Measurements from ENCODE around the gene CTTN. TPM values are rescaled to one million over a fixed set of nuclear protein-coding genes. Genes with fewer than 3 reads are reported as not detected.

Gene CTTN
- total and polyA plus RNA-seq, 2 donors = 121 to 149 TPM

- no peak for DNase-seq (ENCODE audit: extremely low spot score)
- Histone ChIP-seq H3K27ac (ENCODE audit: low read depth) (no peak overlapping the region), H3K4me1 (ENCODE audit: insufficient read depth) (no peaks in the 10 kb centered on the region), H3K4me3 (ENCODE audit: low read depth, low read length) (no peak overlapping the region), H3K36me3 (ENCODE audit: insufficient read depth) (no peaks in the 10 kb centered on the region)
- 77% methylated on average over 3 of the region's 3 CpGs for WGBS
Measured at GRCh38 chr11:70365544-70365927, 32.8 kb upstream of the CTTN start.

- WGBS = 66% methylated on average over 8 of the region's 8 CpGs
- DNase-seq (ENCODE audit: extremely low spot score) = no peak
- H3K4me1 ChIP-seq (ENCODE audit: insufficient read depth) = no peaks in the 10 kb centered on the region
- H3K36me3 ChIP-seq (ENCODE audit: insufficient read depth) = peaks cover under 1% of the 10 kb centered on the region
- H3K27ac ChIP-seq (ENCODE audit: low read depth) = no peak overlapping the region
- no peak overlapping the region for H3K4me3 ChIP-seq (ENCODE audit: low read depth, low read length)
Measured at GRCh38 chr11:70367071-70367470, 31.3 kb upstream of the CTTN start.

- no peak overlapping the region for H3K4me3 ChIP-seq (ENCODE audit: low read depth, low read length)
- no peak for DNase-seq (ENCODE audit: extremely low spot score)
- H3K36me3 ChIP-seq (ENCODE audit: insufficient read depth) = peaks cover 2% of the 10 kb centered on the region
- no peak overlapping the region for H3K27ac ChIP-seq (ENCODE audit: low read depth)
- 98% methylated on average over 2 of the region's 2 CpGs for WGBS
- H3K4me1 ChIP-seq (ENCODE audit: insufficient read depth) = no peaks in the 10 kb centered on the region
Measured at GRCh38 chr11:70368961-70369360, 29.4 kb upstream of the CTTN start.

GRCh38 chr11:70371241-70371640 is 27.1 kb upstream of the CTTN start:
- no peak for DNase-seq (ENCODE audit: extremely low spot score)
- 80% methylated on average over 5 of the region's 5 CpGs for WGBS
- H3K27ac ChIP-seq (ENCODE audit: low read depth) = no peak overlapping the region
- H3K4me3 ChIP-seq (ENCODE audit: low read depth, low read length) = no peak overlapping the region
- no peaks in the 10 kb centered on the region for H3K4me1 ChIP-seq (ENCODE audit: insufficient read depth)
- H3K36me3 ChIP-seq (ENCODE audit: insufficient read depth) = peaks cover 3% of the 10 kb centered on the region

GRCh38 chr11:70372076-70372475 is 26.3 kb upstream of the CTTN start:
- Histone ChIP-seq H3K4me1 (ENCODE audit: insufficient read depth) (no peaks in the 10 kb centered on the region), H3K36me3 (ENCODE audit: insufficient read depth) (peaks cover 3% of the 10 kb centered on the region), H3K4me3 (ENCODE audit: low read depth, low read length) (no peak overlapping the region), H3K27ac (ENCODE audit: low read depth) (no peak overlapping the region)
- 96% methylated on average over 8 of the region's 8 CpGs for WGBS
- no peak for DNase-seq (ENCODE audit: extremely low spot score)

GRCh38 chr11:70376621-70377020 is 21.7 kb upstream of the CTTN start:
- 89% methylated on average over 12 of the region's 12 CpGs for WGBS
- no peak overlapping the region for H3K4me3 ChIP-seq (ENCODE audit: low read depth, low read length)

GRCh38 chr11:70377645-70378044 is 20.7 kb upstream of the CTTN start:
- Histone ChIP-seq H3K27ac (ENCODE audit: low read depth) (no peak overlapping the region), H3K4me3 (ENCODE audit: low read depth, low read length) (no peak overlapping the region), H3K36me3 (ENCODE audit: insufficient read depth) (peaks cover 1% of the 10 kb centered on the region), H3K4me1 (ENCODE audit: insufficient read depth) (no peaks in the 10 kb centered on the region)
- no peak for DNase-seq (ENCODE audit: extremely low spot score)
- 79% methylated on average over 8 of the region's 8 CpGs for WGBS

More at GRCh38 chr11:70376621-70377020, 21.7 kb upstream of the CTTN start:
- H3K36me3 ChIP-seq (ENCODE audit: insufficient read depth) = peaks cover 3% of the 10 kb centered on the region
- no peak for DNase-seq (ENCODE audit: extremely low spot score)
- no peaks in the 10 kb centered on the region for H3K4me1 ChIP-seq (ENCODE audit: insufficient read depth)
- H3K27ac ChIP-seq (ENCODE audit: low read depth) = no peak overlapping the region

GRCh38 chr11:70378506-70379134 is 19.7 kb upstream of the CTTN start:
- no peak overlapping the region for H3K4me3 ChIP-seq (ENCODE audit: low read depth, low read length)
- H3K4me1 ChIP-seq (ENCODE audit: insufficient read depth) = no peaks in the 10 kb centered on the region
- WGBS = 83% methylated on average over 9 of the region's 9 CpGs
- no peak for DNase-seq (ENCODE audit: extremely low spot score)
- no peak overlapping the region for H3K27ac ChIP-seq (ENCODE audit: low read depth)
- H3K36me3 ChIP-seq (ENCODE audit: insufficient read depth) = peaks cover 1% of the 10 kb centered on the region

- Histone ChIP-seq H3K36me3 (ENCODE audit: insufficient read depth) (no peaks in the 10 kb centered on the region), H3K4me1 (ENCODE audit: insufficient read depth) (no peaks in the 10 kb centered on the region), H3K4me3 (ENCODE audit: low read depth, low read length) (no peak overlapping the region), H3K27ac (ENCODE audit: low read depth) (no peak overlapping the region)
- DNase-seq (ENCODE audit: extremely low spot score) = no peak
- WGBS = 94% methylated on average over 8 of the region's 8 CpGs
Measured at GRCh38 chr11:70381350-70381749, 17.0 kb upstream of the CTTN start.

- Histone ChIP-seq H3K36me3 (ENCODE audit: insufficient read depth) (no peaks in the 10 kb centered on the region), H3K4me3 (ENCODE audit: low read depth, low read length) (no peak overlapping the region), H3K4me1 (ENCODE audit: insufficient read depth) (no peaks in the 10 kb centered on the region), H3K27ac (ENCODE audit: low read depth) (no peak overlapping the region)
- DNase-seq (ENCODE audit: extremely low spot score) = no peak
- 53% methylated on average over 15 of the region's 15 CpGs for WGBS
Measured at GRCh38 chr11:70381872-70382861, 16.2 kb upstream of the CTTN start.

- Histone ChIP-seq H3K4me3 (ENCODE audit: low read depth, low read length) (no peak overlapping the region), H3K36me3 (ENCODE audit: insufficient read depth) (no peaks in the 10 kb centered on the region), H3K27ac (ENCODE audit: low read depth) (no peak overlapping the region), H3K4me1 (ENCODE audit: insufficient read depth) (no peaks in the 10 kb centered on the region)
- 60% methylated on average over 11 of the region's 11 CpGs for WGBS
- DNase-seq (ENCODE audit: extremely low spot score) = no peak
Measured at GRCh38 chr11:70383664-70384565, 14.4 kb upstream of the CTTN start.

- H3K27ac ChIP-seq (ENCODE audit: low read depth) = no peak overlapping the region
- H3K4me1 ChIP-seq (ENCODE audit: insufficient read depth) = no peaks in the 10 kb centered on the region
- 85% methylated on average over 18 of the region's 18 CpGs for WGBS
- no peak for DNase-seq (ENCODE audit: extremely low spot score)
- H3K36me3 ChIP-seq (ENCODE audit: insufficient read depth) = no peaks in the 10 kb centered on the region
- no peak overlapping the region for H3K4me3 ChIP-seq (ENCODE audit: low read depth, low read length)
Measured at GRCh38 chr11:70384566-70385152, 13.7 kb upstream of the CTTN start.

- DNase-seq (ENCODE audit: extremely low spot score) = no peak
- no peak overlapping the region for H3K27ac ChIP-seq (ENCODE audit: low read depth)
- no peaks in the 10 kb centered on the region for H3K4me1 ChIP-seq (ENCODE audit: insufficient read depth)
- no peak overlapping the region for H3K4me3 ChIP-seq (ENCODE audit: low read depth, low read length)
- H3K36me3 ChIP-seq (ENCODE audit: insufficient read depth) = no peaks in the 10 kb centered on the region
- WGBS = 97% methylated on average over 4 of the region's 4 CpGs
Measured at GRCh38 chr11:70387564-70387963, 10.8 kb upstream of the CTTN start.

All from urinary bladder (tissue), 4 donors.